Fibroblast of skin of left quadriceps (primary cell): ENCODE measurements around the gene CCR2.

Experiments used
- DNase-seq, 2 experiments: peaks; one replicate each; pipeline ENCODE4 v3.0.0-alpha.2; 2013; ENCODE audit warnings: low read depth in 2 of 2

CCR2 gene

DNA sequence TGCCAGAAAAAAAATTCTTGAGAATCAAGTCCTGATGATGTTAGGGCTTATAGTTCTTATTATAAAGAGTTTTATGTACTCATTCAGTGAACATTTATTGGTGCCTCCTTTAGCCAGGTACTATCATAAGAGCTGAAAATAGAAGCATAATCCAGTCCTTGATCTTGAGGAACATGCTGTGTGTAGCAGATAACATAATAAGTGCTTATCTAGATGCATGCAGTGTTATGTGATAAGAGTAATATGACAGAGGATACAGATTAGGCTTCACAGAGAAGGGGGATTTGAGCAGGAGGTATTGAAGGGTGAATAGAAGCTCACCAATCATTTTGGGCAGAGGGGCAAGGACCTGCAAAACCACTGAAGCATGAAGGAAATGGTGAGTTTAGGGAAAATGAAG lies 1.1 kb downstream of the CCR2 start:
- no peak for DNase-seq

- no peak for DNase-seq
Observed at GRCh38 chr3:46356276-46356675, 2.4 kb downstream of the CCR2 start.

DNA sequence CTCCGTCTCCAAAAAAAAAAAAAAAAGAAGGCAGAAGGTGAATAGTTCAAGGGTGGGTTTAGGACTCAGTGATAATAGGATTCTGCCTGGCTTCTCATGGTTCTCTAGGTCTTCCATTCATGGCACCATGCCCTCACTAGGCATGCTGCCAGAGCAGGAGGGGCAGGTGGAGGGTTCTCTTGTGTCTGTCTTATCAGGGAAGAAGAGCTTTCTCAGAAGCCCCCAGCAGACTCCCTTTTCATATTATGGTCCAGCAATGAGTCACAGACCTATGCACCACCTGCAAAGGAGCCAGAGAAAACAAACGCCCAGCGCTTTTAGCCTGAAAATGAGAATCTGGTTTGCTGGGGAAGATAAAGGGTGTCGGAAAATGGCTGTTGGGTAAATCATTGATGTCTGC lies 3.0 kb downstream of the CCR2 start:
- no peak for DNase-seq

- no peak for DNase-seq
Observed at GRCh38 chr3:46358466-46358865, 4.6 kb downstream of the CCR2 start.

DNA sequence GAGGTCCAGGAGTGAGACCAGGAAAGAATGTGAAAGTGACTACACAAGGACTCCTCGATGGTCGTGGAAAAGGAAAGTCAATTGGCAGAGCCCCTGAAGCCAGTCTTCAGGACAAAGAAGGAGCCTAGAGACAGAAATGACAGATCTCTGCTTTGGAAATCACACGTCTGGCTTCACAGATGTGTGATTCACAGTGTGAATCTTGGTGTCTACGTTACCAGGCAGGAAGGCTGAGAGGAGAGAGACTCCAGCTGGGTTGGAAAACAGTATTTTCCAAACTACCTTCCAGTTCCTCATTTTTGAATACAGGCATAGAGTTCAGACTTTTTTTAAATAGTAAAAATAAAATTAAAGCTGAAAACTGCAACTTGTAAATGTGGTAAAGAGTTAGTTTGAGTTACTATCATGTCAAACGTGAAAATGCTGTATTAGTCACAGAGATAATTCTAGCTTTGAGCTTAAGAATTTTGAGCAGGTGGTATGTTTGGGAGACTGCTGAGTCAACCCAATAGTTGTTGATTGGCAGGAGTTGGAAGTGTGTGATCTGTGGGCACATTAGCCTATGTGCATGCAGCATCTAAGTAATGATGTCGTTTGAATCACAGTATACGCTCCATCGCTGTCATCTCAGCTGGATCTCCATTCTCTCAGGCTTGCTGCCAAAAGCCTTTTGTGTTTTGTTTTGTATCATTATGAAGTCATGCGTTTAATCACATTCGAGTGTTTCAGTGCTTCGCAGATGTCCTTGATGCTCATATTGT lies 6.0 kb downstream of the CCR2 start:
- no peak for DNase-seq

- DNase-seq: no peak
Observed at GRCh38 chr3:46360907-46361306, 7.0 kb downstream of the CCR2 start.

DNA sequence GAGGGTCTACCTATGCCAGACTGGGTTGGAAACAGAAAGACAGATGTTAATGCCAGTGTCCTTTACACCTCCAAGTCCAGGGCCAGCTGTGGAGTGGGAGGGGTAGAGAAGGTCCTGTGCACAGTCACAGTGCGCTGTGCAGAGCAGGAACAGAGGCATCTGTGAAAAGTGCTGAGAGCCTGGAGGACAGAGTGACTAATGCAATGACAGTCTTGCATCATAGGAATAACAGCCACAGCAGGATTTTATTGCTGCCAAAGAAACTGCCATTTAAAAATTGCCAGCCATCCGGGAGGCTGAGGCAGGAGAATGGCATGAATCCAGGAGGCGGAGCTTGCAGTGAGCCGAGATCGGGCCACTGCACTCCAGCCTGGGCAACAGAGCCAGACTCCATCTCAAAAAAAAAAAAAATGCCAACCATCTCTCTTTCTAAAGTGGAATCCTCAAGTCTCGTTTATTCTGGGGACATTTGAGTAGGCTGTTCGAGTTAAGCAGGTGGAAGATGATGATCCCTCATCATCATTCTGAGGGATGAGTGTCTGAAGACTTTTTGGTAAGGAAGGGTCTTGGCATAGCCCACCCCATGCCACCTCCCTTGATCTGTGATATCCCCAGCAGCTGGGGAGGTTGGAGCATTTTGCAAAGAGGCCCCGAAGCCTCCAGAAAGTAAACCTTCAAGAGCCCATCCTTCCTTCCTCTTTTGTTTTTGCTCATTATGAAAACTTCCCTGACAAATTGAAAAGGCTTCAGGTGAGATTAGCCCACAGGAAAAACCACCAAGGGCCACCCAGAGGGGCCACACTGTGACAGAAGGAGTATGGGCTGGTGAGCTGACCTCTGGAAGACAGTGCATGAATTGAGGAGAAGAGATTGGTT lies 7.7 kb downstream of the CCR2 start:
- DNase-seq: no peak

DNA sequence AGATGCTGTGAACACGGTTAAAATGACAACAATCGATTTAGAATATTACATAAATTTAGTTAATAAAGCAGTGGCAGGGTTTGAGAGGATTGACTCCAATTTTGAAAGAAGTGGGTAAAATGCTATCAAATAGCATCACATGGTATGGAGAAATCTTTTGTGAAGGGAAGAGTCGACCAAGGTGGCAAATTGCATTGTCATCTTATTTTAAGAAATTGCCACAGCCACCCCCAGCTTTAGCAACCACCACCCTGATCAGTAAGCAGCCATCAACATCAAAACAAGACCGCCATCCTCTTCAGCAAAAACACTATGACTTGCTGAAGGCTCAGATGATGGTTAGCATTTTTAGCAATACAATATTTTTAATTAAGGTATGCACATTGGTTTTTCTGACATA lies 11.1 kb downstream of the CCR2 start:
- DNase-seq: no peak

- DNase-seq: no peak
Observed at GRCh38 chr3:46365737-46366524, 12.0 kb downstream of the CCR2 start.

DNA sequence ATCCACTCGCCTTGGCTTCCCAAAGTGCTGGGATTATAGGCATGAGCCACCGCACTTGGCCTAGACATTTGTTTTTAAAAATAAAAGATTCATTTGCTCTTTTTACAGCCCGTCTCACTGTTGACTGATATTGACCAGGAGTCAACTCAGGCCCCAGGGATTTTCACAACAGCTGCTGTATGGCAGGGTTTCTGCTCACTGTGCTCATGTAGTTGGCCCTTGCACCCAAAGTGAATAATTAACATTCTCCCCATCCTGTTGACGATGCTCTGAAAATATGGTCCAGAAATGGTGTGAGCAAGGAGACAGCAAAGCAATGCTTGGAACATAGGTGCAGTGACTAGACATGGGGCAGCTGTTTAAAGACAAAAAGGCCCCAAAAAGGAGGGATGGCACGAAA lies 13.9 kb downstream of the CCR2 start:
- DNase-seq: no peak

- no peak for DNase-seq
Observed at GRCh38 chr3:46368569-46368968, 14.7 kb downstream of the CCR2 start.

GRCh38 chr3:46369151-46369550 lies 15.2 kb downstream of the CCR2 start:
- DNase-seq: no peak

GRCh38 chr3:46369675-46370132 lies 15.8 kb downstream of the CCR2 start:
- no peak for DNase-seq

DNA sequence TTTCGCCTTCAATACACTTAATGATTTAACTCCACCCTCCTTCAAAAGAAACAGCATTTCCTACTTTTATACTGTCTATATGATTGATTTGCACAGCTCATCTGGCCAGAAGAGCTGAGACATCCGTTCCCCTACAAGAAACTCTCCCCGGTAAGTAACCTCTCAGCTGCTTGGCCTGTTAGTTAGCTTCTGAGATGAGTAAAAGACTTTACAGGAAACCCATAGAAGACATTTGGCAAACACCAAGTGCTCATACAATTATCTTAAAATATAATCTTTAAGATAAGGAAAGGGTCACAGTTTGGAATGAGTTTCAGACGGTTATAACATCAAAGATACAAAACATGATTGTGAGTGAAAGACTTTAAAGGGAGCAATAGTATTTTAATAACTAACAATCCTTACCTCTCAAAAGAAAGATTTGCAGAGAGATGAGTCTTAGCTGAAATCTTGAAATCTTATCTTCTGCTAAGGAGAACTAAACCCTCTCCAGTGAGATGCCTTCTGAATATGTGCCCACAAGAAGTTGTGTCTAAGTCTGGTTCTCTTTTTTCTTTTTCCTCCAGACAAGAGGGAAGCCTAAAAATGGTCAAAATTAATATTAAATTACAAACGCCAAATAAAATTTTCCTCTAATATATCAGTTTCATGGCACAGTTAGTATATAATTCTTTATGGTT lies 17.1 kb downstream of the CCR2 start, which contains the start of gene CCR5:
Gene CCR5, plus strand, starts transcription at position 108 of the 680 bp plus-strand sequence. CDS start 1,957 bp downstream, outside the sequence.
- DNase-seq: no peak

- DNase-seq: no peak
Observed at GRCh38 chr3:46371519-46372340, 17.8 kb downstream of the CCR2 start.

- DNase-seq: no peak
Observed at GRCh38 chr3:46372492-46373359, 18.8 kb downstream of the CCR2 start.

DNA sequence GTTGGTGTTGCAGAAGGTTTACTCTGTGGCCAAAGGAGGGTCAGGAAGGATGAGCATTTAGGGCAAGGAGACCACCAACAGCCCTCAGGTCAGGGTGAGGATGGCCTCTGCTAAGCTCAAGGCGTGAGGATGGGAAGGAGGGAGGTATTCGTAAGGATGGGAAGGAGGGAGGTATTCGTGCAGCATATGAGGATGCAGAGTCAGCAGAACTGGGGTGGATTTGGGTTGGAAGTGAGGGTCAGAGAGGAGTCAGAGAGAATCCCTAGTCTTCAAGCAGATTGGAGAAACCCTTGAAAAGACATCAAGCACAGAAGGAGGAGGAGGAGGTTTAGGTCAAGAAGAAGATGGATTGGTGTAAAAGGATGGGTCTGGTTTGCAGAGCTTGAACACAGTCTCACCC lies 20.8 kb downstream of the CCR2 start:
- DNase-seq: no peak

GRCh38 chr3:46375218-46375617 lies 21.3 kb downstream of the CCR2 start:
- DNase-seq: no peak

DNA sequence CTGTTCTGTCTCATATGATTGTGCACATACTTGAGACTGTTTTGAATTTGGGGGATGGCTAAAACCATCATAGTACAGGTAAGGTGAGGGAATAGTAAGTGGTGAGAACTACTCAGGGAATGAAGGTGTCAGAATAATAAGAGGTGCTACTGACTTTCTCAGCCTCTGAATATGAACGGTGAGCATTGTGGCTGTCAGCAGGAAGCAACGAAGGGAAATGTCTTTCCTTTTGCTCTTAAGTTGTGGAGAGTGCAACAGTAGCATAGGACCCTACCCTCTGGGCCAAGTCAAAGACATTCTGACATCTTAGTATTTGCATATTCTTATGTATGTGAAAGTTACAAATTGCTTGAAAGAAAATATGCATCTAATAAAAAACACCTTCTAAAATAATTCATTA lies 21.9 kb downstream of the CCR2 start:
- DNase-seq: no peak
